GM12878 (cell line): Measurements from ENCODE around the gene SH3BP1. TPM values are rescaled to one million over a fixed set of nuclear protein-coding genes. Genes with fewer than 3 reads are reported as not detected.

Experiments used
- CBFB ChIP-seq: IDR thresholded peaks from 2 replicates; pipeline ENCODE4 v1.6.1; 2016; ENCODE audit warnings: antibody characterized with exemption, low read depth
- CHD2 ChIP-seq: IDR thresholded peaks from 2 replicates; pipeline ENCODE4 v1.6.1; 2011; ENCODE audit warnings: low read depth, low read length, improper control_type of control experiment, borderline replicate concordance
- SMAD5 ChIP-seq: IDR thresholded peaks from 2 replicates; pipeline ENCODE4 v1.6.1; 2016; ENCODE audit warnings: antibody characterized with exemption, low read depth
- ZBED1 ChIP-seq: IDR thresholded peaks from 2 replicates; pipeline ENCODE4 v1.6.1; 2016; ENCODE audit warnings: borderline replicate concordance
- ZBTB40 ChIP-seq: fragments of 450-650 bp; IDR thresholded peaks from 2 replicates; pipeline ENCODE4 v1.6.1; 2016; ENCODE audit warnings: mild to moderate bottlenecking, moderate library complexity, borderline replicate concordance
- polyA plus RNA-seq, 11 experiments: library from polyadenylated mRNA; depleted of rRNA in 4 of 11; unstranded in 6 of 11; stranded (reverse) in 5 of 11; fragments of >200 nt; fragmentation: Nextera tagmentation in 4 of 11; fragmentation: Illumina TruSeq in 1 of 11; extraction: Ambion mirVana in 4 of 11; extraction: Trizol in 1 of 11; gene quantifications; 1 replicate in 1 of 11; 2 replicates in 10 of 11; pipeline versions ENCODE4 v1.2.1 to v1.2.3, GENCODE V29; 2011 to 2016; ENCODE audit warnings: inconsistent platforms in 2 of 11, missing spikeins in 2 of 11, low read depth in 1 of 11
- total RNA-seq, 4 experiments: library from RNA; depleted of rRNA in 3 of 4; stranded (reverse); fragments of >200 nt in 3 of 4; fragmentation: Illumina TruSeq in 1 of 4; extraction: Trizol in 1 of 4; gene quantifications; 2 replicates each; pipeline versions ENCODE4 v1.2.1 to v1.2.3, GENCODE V29; 2013 to 2021
- TF ChIP-seq, protein P1 (sequence below): IDR thresholded peaks from 2 replicates; pipeline ENCODE4 v1.6.1; 2012; ENCODE audit warnings: mild to moderate bottlenecking, low read depth, low read length

Gene SH3BP1
- total and polyA plus RNA-seq, 10 of the 15 experiments (the other 5 are each of a cell fraction or from before 2014, with no cell fraction given), result 0.29 to 70.5 (median 22.5) TPM

DNA sequence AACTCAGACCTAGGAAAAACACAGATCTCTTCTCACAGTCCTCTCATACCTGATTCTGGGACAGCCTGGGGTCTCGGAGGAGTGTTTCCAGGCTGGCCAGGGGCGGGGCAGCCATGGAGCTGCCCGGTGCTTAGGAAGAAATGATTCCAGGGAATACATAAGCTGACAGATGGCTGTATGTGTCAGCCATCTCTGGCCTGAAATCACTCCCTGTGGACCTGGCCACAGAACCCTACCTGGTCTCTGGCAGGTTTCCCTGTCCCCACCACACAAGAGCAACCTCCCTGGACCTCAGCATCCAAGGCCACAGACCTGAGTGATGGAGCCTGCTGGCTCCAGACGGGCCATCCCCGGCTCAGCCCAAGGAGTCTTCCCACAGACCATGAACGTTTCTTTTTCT, 20.8 kb upstream of the SH3BP1 start (continued):
- TF ChIP-seq ZBTB40 (no peak), CHD2 (no peak), ZBED1 (no peak), SMAD5 (no peak), CBFB (no peak)
- TF ChIP-seq, protein P1, sequence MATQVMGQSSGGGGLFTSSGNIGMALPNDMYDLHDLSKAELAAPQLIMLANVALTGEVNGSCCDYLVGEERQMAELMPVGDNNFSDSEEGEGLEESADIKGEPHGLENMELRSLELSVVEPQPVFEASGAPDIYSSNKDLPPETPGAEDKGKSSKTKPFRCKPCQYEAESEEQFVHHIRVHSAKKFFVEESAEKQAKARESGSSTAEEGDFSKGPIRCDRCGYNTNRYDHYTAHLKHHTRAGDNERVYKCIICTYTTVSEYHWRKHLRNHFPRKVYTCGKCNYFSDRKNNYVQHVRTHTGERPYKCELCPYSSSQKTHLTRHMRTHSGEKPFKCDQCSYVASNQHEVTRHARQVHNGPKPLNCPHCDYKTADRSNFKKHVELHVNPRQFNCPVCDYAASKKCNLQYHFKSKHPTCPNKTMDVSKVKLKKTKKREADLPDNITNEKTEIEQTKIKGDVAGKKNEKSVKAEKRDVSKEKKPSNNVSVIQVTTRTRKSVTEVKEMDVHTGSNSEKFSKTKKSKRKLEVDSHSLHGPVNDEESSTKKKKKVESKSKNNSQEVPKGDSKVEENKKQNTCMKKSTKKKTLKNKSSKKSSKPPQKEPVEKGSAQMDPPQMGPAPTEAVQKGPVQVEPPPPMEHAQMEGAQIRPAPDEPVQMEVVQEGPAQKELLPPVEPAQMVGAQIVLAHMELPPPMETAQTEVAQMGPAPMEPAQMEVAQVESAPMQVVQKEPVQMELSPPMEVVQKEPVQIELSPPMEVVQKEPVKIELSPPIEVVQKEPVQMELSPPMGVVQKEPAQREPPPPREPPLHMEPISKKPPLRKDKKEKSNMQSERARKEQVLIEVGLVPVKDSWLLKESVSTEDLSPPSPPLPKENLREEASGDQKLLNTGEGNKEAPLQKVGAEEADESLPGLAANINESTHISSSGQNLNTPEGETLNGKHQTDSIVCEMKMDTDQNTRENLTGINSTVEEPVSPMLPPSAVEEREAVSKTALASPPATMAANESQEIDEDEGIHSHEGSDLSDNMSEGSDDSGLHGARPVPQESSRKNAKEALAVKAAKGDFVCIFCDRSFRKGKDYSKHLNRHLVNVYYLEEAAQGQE, result no peak
